NT2/D1 (cell line): Measurements from ENCODE around the gene USP26.

Experiments
- YY1 ChIP-seq: IDR thresholded peaks from 2 replicates; pipeline ENCODE4 v1.6.1; 2011; ENCODE audit not compliant: insufficient read length, insufficient read depth
- ZNF274 ChIP-seq: IDR thresholded peaks from 2 replicates; pipeline ENCODE4 v1.6.1; 2011; ENCODE audit warnings: mild to moderate bottlenecking, low read depth, low read length

DNA sequence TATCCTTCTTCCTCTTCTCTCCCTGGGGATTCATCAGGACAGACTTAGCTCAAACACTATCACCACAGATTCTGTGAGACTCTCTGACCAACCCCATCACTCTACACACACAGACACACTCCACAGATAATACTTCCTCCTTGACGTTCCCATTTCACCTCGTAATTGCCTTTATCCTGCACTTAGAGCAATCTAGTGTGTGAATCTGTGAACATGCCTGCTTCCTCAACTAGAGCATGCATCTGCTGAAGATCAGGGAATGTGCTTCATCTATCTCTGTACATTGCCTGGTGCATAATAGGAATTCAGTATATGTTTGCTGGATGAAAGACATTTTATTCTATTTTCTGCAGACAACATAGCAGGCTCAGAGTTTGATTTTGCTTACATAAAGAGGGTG, 113.4 kb downstream of the USP26 start:
- no peak for TF ChIP-seq YY1
- no peak for TF ChIP-seq ZNF274
